ENCODE measurements around the gene ZCCHC24. TPM values are rescaled to one million over a fixed set of nuclear protein-coding genes. Genes with fewer than 3 reads are reported as not detected.

Gene ZCCHC24
- total RNA-seq, 1 donor = 56.0 TPM

DNA sequence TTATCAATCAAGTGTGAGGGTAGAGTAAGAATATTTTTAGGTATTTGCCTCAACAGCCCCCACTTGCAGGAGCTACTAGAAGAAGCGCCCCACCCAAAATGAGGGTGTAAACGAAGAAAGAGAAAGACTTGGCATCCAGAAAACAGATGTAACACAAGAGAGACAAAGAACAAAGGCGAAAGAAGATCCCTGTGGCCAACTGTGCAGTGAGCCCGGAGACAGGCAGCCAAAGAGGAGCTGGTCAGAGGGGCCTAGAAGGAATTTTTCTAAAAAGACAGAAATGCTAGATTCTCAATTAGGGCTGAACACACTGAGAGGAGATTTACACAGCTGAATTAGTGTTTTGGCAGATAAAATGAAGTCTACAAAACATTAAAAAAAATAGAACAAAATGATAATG is 37.3 kb upstream of the ZCCHC24 start:
- TF ChIP-seq, protein P1, sequence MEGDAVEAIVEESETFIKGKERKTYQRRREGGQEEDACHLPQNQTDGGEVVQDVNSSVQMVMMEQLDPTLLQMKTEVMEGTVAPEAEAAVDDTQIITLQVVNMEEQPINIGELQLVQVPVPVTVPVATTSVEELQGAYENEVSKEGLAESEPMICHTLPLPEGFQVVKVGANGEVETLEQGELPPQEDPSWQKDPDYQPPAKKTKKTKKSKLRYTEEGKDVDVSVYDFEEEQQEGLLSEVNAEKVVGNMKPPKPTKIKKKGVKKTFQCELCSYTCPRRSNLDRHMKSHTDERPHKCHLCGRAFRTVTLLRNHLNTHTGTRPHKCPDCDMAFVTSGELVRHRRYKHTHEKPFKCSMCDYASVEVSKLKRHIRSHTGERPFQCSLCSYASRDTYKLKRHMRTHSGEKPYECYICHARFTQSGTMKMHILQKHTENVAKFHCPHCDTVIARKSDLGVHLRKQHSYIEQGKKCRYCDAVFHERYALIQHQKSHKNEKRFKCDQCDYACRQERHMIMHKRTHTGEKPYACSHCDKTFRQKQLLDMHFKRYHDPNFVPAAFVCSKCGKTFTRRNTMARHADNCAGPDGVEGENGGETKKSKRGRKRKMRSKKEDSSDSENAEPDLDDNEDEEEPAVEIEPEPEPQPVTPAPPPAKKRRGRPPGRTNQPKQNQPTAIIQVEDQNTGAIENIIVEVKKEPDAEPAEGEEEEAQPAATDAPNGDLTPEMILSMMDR (IDR thresholded peaks at IDR 0.05; ENCODE audit: insufficient read depth, low read length) = no peak
- H3K4me3 ChIP-seq (ENCODE audit: low read depth, low read length) = no peak overlapping the region
- DNase-seq (ENCODE audit: low read depth) = no peak

DNA sequence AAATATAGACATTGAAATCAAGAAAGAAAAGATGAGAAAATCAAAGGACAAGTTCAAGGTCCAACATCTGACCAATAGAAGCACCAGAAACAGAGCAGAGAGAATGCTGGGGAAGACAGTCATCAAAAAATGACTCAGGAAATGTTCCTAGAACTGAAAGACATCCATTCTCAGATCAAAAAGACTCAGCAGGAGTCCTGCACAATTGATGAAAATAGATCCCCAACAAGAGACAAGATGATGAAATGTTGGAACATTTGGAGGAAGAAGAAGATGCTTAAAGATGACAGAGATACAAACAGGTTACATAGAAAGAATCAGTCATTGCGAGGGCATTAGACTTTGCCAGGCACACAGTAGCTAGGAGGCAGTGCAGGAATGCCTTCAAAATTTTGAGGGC is 36.9 kb upstream of the ZCCHC24 start:
- TF ChIP-seq, protein P1 (IDR thresholded peaks at IDR 0.05; ENCODE audit: insufficient read depth, low read length) = no peak
- no peak overlapping the region for H3K4me3 ChIP-seq (ENCODE audit: low read depth, low read length)
- DNase-seq (ENCODE audit: low read depth) = no peak

DNA sequence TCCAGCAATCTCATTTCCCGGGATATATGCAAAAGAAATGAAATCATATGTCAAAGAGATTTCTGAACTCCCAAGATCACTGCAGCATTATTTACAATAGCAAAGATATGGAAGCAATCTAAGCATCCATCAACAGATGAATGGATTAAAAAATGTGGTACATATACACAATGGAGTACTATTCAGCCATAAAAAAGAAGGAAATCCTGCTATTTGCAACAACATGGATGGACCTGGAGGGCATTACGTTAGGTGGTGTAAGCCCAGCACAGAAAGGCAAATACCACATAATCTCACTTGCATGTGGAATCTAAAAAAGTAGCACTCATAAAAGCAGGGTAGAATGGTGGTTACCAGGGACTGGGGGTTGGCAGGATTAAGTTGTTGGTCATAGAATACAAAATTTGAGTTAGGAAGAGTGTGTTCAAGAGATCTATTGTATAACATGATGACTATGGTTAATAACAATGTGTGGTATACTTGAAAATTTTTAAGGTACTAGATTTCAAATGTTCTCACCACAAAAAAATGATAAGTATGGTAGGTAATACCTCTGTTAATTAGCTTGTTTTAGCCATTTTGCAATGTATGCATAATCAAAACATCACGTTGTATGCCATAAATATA is 34.0 kb upstream of the ZCCHC24 start:
- TF ChIP-seq, protein P1 (IDR thresholded peaks at IDR 0.05; ENCODE audit: insufficient read depth, low read length) = no peak
- no peak overlapping the region for H3K4me3 ChIP-seq (ENCODE audit: low read depth, low read length)
- DNase-seq (ENCODE audit: low read depth) = no peak

DNA sequence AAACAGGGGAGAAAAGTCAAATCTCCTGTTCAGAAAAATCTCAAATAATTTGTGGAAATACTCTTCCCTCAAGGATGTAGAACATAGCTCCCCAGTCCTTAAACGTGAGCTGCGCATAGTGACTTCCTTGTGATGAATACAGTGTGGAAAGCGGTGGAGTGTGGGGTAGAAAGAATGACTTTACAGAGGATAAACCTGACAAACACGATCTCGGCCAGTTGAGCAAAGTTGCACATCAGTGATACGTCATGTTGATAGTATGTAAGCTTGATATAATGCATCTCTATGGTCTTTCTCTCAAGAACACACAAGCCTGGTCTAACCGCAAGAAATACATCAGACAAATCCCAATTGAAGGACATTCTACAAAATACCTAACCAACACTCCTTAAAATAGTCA is 32.0 kb upstream of the ZCCHC24 start:
- DNase-seq (ENCODE audit: low read depth) = no peak

DNA sequence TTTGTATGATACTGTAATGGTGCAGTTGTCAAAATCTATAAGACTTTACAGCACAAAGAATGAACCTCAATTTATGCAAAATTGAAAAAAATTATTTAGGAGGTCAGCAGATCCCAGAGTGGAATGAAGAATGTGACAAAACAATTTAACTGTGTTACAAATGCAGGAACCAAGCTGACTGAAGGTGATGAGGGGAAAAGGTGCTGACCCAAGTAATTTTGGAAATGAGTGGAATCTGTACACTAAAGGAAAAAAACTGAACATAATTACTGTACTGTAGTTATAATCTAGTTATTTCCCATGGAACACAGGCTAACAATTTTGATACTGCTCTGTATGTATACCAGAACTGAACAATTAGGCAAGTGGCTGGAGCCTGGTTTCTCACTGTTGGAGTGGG is 31.2 kb upstream of the ZCCHC24 start:
- no peak for DNase-seq (ENCODE audit: low read depth)
- TF ChIP-seq, protein P1 (IDR thresholded peaks at IDR 0.05; ENCODE audit: insufficient read depth, low read length) = no peak
- no peak overlapping the region for H3K4me3 ChIP-seq (ENCODE audit: low read depth, low read length)

More for the DNA sequence above, 32.0 kb upstream of the ZCCHC24 start:
- no peak overlapping the region for H3K4me3 ChIP-seq (ENCODE audit: low read depth, low read length)
- TF ChIP-seq, protein P1 (IDR thresholded peaks at IDR 0.05; ENCODE audit: insufficient read depth, low read length) = no peak

DNA sequence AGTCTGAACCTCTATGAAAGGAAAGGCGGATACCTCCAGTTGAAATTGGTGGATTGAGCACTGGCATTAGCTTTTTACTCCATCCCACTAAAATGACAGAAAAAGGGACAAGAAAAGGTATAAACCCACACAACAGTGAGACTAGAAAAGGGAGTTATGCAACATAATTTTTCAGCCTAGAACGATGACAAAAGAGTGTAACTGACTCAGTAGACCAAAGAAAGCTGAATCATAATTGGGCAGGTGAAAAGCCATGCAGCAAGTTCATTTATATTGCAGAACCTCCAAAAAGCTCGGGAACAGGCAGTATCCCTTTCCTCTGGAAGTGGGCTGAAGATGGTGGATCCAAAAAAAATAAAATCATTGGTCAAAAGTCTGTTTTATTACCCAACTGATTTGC is 30.5 kb upstream of the ZCCHC24 start:
- DNase-seq (ENCODE audit: low read depth) = no peak
- TF ChIP-seq, protein P1 (IDR thresholded peaks at IDR 0.05; ENCODE audit: insufficient read depth, low read length) = no peak
- H3K4me3 ChIP-seq (ENCODE audit: low read depth, low read length) = no peak overlapping the region

DNA sequence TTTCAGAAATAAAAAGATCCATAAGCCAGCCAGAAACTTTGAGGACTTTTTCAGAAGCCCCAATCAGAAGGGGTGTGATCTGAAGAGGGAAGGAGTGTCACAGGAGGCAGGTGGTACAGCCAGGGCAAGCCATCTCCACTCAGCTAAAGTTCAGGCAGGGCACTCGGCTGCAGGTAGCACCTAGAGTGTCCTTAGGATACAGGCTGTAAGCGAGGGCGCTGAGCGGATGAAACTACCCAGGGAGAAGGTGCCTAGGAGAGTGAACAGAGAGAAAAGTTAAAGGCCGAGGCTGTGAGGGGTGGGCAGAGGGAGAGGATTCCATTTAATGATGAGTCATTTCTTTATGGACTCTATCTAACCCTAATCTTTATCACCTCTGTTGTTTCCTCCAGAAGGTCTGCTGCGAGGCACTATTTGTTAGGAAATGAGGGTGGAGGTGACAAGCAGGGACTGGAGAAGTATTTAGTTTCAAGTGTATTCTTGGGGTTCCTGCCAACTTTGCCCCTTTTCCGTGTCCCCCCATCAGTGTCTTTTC is 29.8 kb upstream of the ZCCHC24 start:
- TF ChIP-seq, protein P1 (IDR thresholded peaks at IDR 0.05; ENCODE audit: insufficient read depth, low read length) = no peak
- DNase-seq (ENCODE audit: low read depth) = no peak

More for the DNA sequence above, 29.8 kb upstream of the ZCCHC24 start:
- no peak overlapping the region for H3K4me3 ChIP-seq (ENCODE audit: low read depth, low read length)
